Measurements from ENCODE around the gene SHISA9.

SHISA9 gene

DNA sequence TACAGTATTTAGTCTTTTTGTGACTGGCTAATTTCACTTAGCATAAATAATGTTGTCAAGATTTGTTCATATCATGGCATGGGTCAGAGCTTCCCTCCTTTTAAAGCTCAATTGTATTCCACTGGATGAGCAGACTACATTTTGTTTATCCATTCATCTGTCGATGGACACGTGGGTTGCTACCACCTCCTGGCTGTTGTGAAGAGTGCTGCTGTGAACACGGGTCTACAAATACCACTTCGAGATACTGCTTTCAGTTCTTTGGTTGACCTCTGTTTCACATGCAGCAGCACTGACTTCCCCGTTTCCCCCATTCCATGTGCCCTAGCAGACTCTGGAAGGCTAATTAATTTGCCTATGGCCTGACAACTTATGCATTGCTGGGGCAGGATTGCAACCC, 285.4 kb downstream of the SHISA9 start:
- FAIRE-seq (no peak), DNase-seq (ENCODE audit: insufficient read length, low spot score) (no peak)
- TF ChIP-seq, protein P1, sequence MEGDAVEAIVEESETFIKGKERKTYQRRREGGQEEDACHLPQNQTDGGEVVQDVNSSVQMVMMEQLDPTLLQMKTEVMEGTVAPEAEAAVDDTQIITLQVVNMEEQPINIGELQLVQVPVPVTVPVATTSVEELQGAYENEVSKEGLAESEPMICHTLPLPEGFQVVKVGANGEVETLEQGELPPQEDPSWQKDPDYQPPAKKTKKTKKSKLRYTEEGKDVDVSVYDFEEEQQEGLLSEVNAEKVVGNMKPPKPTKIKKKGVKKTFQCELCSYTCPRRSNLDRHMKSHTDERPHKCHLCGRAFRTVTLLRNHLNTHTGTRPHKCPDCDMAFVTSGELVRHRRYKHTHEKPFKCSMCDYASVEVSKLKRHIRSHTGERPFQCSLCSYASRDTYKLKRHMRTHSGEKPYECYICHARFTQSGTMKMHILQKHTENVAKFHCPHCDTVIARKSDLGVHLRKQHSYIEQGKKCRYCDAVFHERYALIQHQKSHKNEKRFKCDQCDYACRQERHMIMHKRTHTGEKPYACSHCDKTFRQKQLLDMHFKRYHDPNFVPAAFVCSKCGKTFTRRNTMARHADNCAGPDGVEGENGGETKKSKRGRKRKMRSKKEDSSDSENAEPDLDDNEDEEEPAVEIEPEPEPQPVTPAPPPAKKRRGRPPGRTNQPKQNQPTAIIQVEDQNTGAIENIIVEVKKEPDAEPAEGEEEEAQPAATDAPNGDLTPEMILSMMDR (IDR thresholded peaks at IDR 0.05; ENCODE audit: insufficient read depth, missing control alignments): peak; percentile 13

DNA sequence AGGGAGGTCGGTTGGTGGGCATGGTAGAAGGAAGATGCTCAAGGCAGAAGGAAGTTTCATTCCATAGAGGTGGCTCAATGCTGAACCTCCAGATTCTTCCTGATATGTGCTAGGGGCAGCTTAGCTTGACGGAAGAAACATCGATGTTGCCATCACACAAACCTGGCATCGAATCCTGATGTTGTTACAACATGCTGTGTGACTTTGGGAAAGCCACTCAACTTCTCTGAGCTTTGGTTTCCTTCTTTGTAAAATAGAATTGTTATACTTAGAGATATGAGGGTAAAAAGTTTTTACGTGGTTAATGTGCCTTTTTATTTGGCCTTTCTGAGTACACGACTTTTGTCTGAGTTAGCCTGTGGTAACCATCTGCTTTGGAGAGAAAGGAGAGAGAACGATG, 287.9 kb downstream of the SHISA9 start:
- DNase-seq (ENCODE audit: insufficient read length, low spot score) (no peak), FAIRE-seq (no peak)
- TF ChIP-seq, protein P1 (IDR thresholded peaks at IDR 0.05; ENCODE audit: insufficient read depth, missing control alignments): no peak

DNA sequence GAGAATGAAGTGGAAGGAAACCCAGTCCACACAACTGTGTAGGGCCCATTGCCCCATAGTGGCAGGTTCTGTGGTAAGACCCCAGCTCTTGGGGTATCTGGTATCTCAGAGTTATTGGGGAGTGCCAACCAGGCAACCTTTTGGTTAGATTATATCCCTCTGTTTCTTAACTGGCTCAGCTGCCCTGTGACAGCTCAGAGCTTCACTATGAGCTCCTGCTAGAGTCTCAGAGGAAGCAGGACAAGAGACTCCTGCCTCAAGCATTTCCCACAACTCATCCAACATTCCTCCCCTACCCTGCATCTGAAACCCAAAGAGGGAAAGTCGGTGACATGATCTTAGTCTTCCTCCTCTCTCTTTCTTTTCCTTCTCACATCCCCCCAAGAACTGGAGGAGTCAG, 292.3 kb downstream of the SHISA9 start:
- DNase-seq (ENCODE audit: insufficient read length, low spot score): no peak
- no peak for FAIRE-seq
- TF ChIP-seq, protein P1 (IDR thresholded peaks at IDR 0.05; ENCODE audit: insufficient read depth, missing control alignments): no peak

DNA sequence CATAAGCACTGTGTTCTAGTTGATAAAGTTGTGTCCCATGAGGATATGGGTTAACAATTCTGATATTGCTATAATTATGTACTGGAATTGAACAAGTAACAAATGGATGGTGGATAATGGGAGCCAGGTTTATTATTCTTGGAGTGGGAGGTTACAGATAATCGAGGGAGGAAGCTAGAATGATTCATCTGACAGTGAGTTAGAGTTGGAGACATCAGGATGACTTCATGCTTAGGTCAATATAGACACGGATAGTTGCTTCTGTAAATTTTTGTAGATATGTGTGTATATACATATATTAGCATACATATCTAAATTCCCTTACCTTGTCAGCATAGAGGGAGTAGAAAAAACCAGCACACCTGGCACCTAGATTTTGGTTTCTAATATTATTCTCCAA, 293.4 kb downstream of the SHISA9 start:
- FAIRE-seq: no peak

DNA sequence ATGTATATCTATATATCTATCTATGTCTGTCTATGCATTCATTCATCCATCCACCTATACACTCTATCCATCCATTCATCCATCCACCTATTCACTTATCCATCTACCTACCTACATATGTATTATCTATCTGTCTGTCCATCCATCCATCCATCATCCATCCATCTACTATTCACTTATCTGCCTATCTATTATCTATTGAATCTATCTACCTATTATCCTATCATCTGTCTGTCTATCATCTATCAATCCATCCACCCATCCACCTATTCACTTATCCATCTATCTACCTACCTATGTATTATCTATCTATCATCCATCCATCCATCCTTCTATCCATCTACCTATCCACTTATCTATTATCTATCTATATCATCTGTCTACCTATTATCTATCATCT, 302.3 kb downstream of the SHISA9 start:
- FAIRE-seq (no peak), DNase-seq (ENCODE audit: insufficient read length, low spot score) (no peak)
- TF ChIP-seq, protein P1 (IDR thresholded peaks at IDR 0.05; ENCODE audit: insufficient read depth, missing control alignments): no peak

More for the DNA sequence above, 293.4 kb downstream of the SHISA9 start:
- TF ChIP-seq, protein P1 (IDR thresholded peaks at IDR 0.05; ENCODE audit: insufficient read depth, missing control alignments): no peak
- DNase-seq (ENCODE audit: insufficient read length, low spot score): no peak

DNA sequence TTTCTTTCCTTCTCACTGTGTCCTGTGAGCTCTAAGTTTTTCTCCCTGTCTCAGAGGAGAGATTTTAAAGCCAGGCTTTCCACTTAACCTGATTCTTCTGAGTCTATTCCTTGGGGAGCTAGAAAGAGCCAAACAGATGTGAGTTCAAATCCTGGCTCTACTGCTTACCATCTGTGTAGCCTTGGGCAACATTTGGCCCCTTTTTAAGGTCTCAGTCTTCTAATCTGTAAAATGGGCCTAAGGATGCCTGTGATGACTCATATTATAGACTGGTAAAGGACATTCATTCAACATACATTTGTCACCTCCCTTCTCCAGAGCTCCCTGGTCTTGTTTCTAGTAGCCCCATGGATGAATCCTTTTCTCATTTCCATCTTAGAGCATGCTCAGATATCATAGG, 304.0 kb downstream of the SHISA9 start:
- no peak for FAIRE-seq
- no peak for DNase-seq (ENCODE audit: insufficient read length, low spot score)
- TF ChIP-seq, protein P1 (IDR thresholded peaks at IDR 0.05; ENCODE audit: insufficient read depth, missing control alignments): no peak

DNA sequence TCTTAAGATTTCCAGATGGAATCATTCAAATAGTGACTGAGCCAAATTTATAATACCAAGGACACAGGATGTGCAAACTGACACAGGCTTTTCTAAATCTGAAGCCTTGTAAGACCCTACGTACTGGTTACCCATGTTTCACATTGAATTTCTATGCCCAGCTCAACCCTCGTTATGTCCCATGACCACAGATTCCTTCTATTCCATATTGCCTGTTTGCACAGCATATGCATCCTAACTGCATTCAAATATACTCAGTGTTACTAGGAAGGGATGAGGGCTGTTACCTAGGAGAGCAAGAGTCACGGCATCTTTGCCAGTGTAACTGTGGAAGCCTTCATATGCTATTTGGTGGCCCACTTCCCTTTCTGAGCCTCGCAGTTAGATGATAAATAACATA, 305.2 kb downstream of the SHISA9 start:
- TF ChIP-seq, protein P1 (IDR thresholded peaks at IDR 0.05; ENCODE audit: insufficient read depth, missing control alignments): no peak
- FAIRE-seq (no peak), DNase-seq (ENCODE audit: insufficient read length, low spot score) (no peak)
